ENCODE results near the gene CEMIP.

GRCh38 chr15:80945605-80946004, 166.4 kb downstream of the CEMIP start:
- TF ChIP-seq HMGXB3 (CRISPR knock-in tag; IDR thresholded peaks at IDR 0.05; ENCODE audit: borderline replicate concordance) (no peak), FLYWCH1 (CRISPR knock-in tag; IDR thresholded peaks at IDR 0.05) (no peak), POLR2AphosphoS5 (IDR thresholded peaks at IDR 0.05; ENCODE audit: low read depth, low read length) (no peak), ZNF569 (CRISPR knock-in tag; IDR thresholded peaks at IDR 0.05; ENCODE audit: borderline replicate concordance) (no peak), MYC (CRISPR knock-in tag; IDR thresholded peaks at IDR 0.05; ENCODE audit: borderline replicate concordance) (no peak), ZZZ3 (CRISPR knock-in tag; IDR thresholded peaks at IDR 0.05; ENCODE audit: borderline replicate concordance) (no peak), CTCF (CRISPR knock-in tag; IDR thresholded peaks at IDR 0.05) (no peak), ATF4 (CRISPR knock-in tag; IDR thresholded peaks at IDR 0.05) (no peak), ETV6 (CRISPR knock-in tag; conservative IDR thresholded peaks at IDR 0.05) (no peak), EZH2 (conservative IDR thresholded peaks at IDR 0.05; ENCODE audit: low read depth, low read length) (no peak), ARHGAP35 (CRISPR knock-in tag; IDR thresholded peaks at IDR 0.05; ENCODE audit: borderline replicate concordance) (no peak), MED13 (CRISPR knock-in tag; IDR thresholded peaks at IDR 0.05) (no peak)
